Osteocyte (in vitro differentiated cells): ENCODE data around the gene TATDN2. TPM values are rescaled to one million over a fixed set of nuclear protein-coding genes. Genes with fewer than 3 reads are reported as not detected.
A peak's percentile ranks its signal among the peaks of the same experiment; 100 is the strongest.

ENCODE experiments used
- DNase-seq: peaks from one replicate; pipeline ENCODE4 v3.0.0; 2021; ENCODE audit warnings: mixed read lengths; ENCODE audit not compliant: unreplicated experiment; ENCODE audit errors: extremely low spot score
- H3K27ac Mint-ChIP-seq: one replicate; pipeline ENCODE4 v1.8.0; 2021; ENCODE audit warnings: mild to moderate bottlenecking, mixed read lengths; ENCODE audit not compliant: unreplicated experiment
- H3K27me3 Mint-ChIP-seq: one replicate; pipeline ENCODE4 v1.8.0; 2021; ENCODE audit warnings: mixed read lengths; ENCODE audit not compliant: unreplicated experiment
- H3K36me3 Mint-ChIP-seq: one replicate; pipeline ENCODE4 v1.8.0; 2021; ENCODE audit warnings: mixed read lengths; ENCODE audit not compliant: unreplicated experiment
- H3K4me1 Mint-ChIP-seq: one replicate; pipeline ENCODE4 v1.8.0; 2021; ENCODE audit warnings: mixed read lengths; ENCODE audit not compliant: unreplicated experiment
- H3K4me3 Mint-ChIP-seq: one replicate; pipeline ENCODE4 v1.8.0; 2021; ENCODE audit warnings: mild to moderate bottlenecking, moderate library complexity, mixed read lengths; ENCODE audit not compliant: unreplicated experiment
- H3K9me3 Mint-ChIP-seq: one replicate; pipeline ENCODE4 v1.8.0; 2021; ENCODE audit warnings: mixed read lengths; ENCODE audit not compliant: unreplicated experiment
- CTCF ChIP-seq: fragments of 200-600 bp; sonication (generic); IDR thresholded peaks from 2 replicates; pipeline ENCODE4 v1.5.0; 2021; ENCODE audit warnings: antibody characterized with exemption, mild to moderate bottlenecking, moderate library complexity
- total RNA-seq: library from RNA; stranded (reverse); gene quantifications from 2 replicates; pipeline ENCODE4 v1.2.1, GENCODE V29; 2021

Gene TATDN2
- total RNA-seq, 1 donor from 2014 or later: 33.8 TPM

GRCh38 chr3:10245081-10245712 is 3.1 kb upstream of the TATDN2 start:
- Mint-ChIP-seq H3K36me3 (peaks cover 6% of the 10 kb centered on the region), H3K27me3 (no peaks in the 10 kb centered on the region), H3K4me3 (no peak overlapping the region), H3K4me1 (peaks cover 17% of the 10 kb centered on the region), H3K27ac (no peak overlapping the region), H3K9me3 (no peaks in the 10 kb centered on the region)
- no peak for DNase-seq
- TF ChIP-seq CTCF: no peak

GRCh38 chr3:10247679-10248183 is 528 bp upstream of the TATDN2 start:
- Mint-ChIP-seq H3K27me3 (no peaks in the 10 kb centered on the region), H3K4me1 (peaks cover 26% of the 10 kb centered on the region), H3K9me3 (no peaks in the 10 kb centered on the region), H3K4me3 (peak overlapping the region; percentile 90), H3K36me3 (peaks cover 16% of the 10 kb centered on the region), H3K27ac (peak overlapping the region; percentile 88)
- DNase-seq: no peak
- TF ChIP-seq CTCF: no peak

- DNase-seq: no peak
- Mint-ChIP-seq H3K4me3 (peak overlapping the region; percentile 86), H3K36me3 (peaks cover 27% of the 10 kb centered on the region), H3K27me3 (no peaks in the 10 kb centered on the region), H3K4me1 (peaks cover 26% of the 10 kb centered on the region), H3K27ac (peak overlapping the region; percentile 81), H3K9me3 (no peaks in the 10 kb centered on the region)
- TF ChIP-seq CTCF: no peak
Observed at GRCh38 chr3:10248984-10249748, 907 bp downstream of the TATDN2 start.

- Mint-ChIP-seq H3K4me1 (peaks cover 26% of the 10 kb centered on the region), H3K9me3 (no peaks in the 10 kb centered on the region), H3K27me3 (no peaks in the 10 kb centered on the region), H3K4me3 (peak overlapping the region; percentile 86), H3K27ac (peak overlapping the region; percentile 81), H3K36me3 (peaks cover 26% of the 10 kb centered on the region)
- TF ChIP-seq CTCF: no peak
- DNase-seq: no peak
Observed at GRCh38 chr3:10249833-10250232, 1.6 kb downstream of the TATDN2 start.

GRCh38 chr3:10251006-10251405 is 2.7 kb downstream of the TATDN2 start:
- Mint-ChIP-seq H3K27ac (no peak overlapping the region), H3K4me3 (no peak overlapping the region), H3K4me1 (peaks cover 26% of the 10 kb centered on the region), H3K36me3 (peaks cover 27% of the 10 kb centered on the region), H3K9me3 (no peaks in the 10 kb centered on the region), H3K27me3 (no peaks in the 10 kb centered on the region)
- TF ChIP-seq CTCF: no peak
- DNase-seq: no peak
